ENCODE results near the gene PLIN5. TPM values are rescaled to one million over a fixed set of nuclear protein-coding genes. Genes with fewer than 3 reads are reported as not detected.
A peak's percentile ranks its signal among the peaks of the same experiment; 100 is the strongest.

Gene PLIN5
- total and polyA plus RNA-seq, 2 of the 8 experiments (the other 6 are each of a cell fraction or from before 2014, with no cell fraction given), result 2.0 to 2.5 TPM

- ChIA-PET CTCF (ENCODE audit: partially characterized antibody) (interaction anchor here (0.7 to 14.7 kb wide), 18 partner anchors 8 to 75 kb away, joined by 3 to 316 read pairs (median 8); partner anchors contain the start of genes LRG1 and SEMA6B), POLR2A (ENCODE audit: partially characterized antibody) (interaction anchor here (0.5 to 5.3 kb wide), 10 partner anchors 9 to 112 kb away, joined by 3 to 19 read pairs (median 4); no protein-coding TSS in a partner anchor)
- DNase-seq (ENCODE audit: low read depth in 1 of 2, low spot score in 2 of 2), result peak in 1 of 2 experiments; percentile 55
- no peak overlapping the region; the same call in 1 of the 2 replicates for H2AK5ac ChIP-seq (ENCODE audit: low read depth, low read length)
- no peak overlapping the region for H3K4me2 ChIP-seq (ENCODE audit: insufficient read depth in 1 of 2, low read depth in 2 of 2, low read length in 2 of 2)
- no peak overlapping the region for H4K5ac ChIP-seq (ENCODE audit: insufficient read length, low read depth, low read length)
- no peak overlapping the region for H3K4ac ChIP-seq (replicated peaks; ENCODE audit: insufficient read length, low read depth, low read length)
- H3K27ac ChIP-seq (ENCODE audit: low read depth, low read length), result no peak overlapping the region
- peaks cover 5% of the 10 kb centered on the region; the same call in 1 of the 2 replicates for H3K23me2 ChIP-seq (ENCODE audit: low read depth, low read length)
- no peak overlapping the region for H3K23ac ChIP-seq (ENCODE audit: insufficient read length)
- peaks cover 0 to 27% of the 10 kb centered on the region in 2 experiments; a peak in 1 of 4 replicates for H3K79me2 ChIP-seq (ENCODE audit: control insufficient read depth in 1 of 2, insufficient read depth in 2 of 2, low read length in 2 of 2)
- TF ChIP-seq HDAC2 (IDR thresholded peaks at IDR 0.05; ENCODE audit: borderline replicate concordance in 1 of 2, low read depth in 2 of 2, low read length in 2 of 2) (no peak), SIX5 (IDR thresholded peaks at IDR 0.05; ENCODE audit: low read depth, low read length) (peak; percentile 46), RBBP5 (IDR thresholded peaks at IDR 0.05; ENCODE audit: borderline replicate concordance, low read depth, low read length) (no peak), SP1 (IDR thresholded peaks at IDR 0.05; ENCODE audit: low read depth, low read length) (0 out of 2 replicates have a peak, but pooled peaks have one; percentile 61), JUN (IDR thresholded peaks at IDR 0.05; ENCODE audit: low read depth, low read length) (no peak)
- H3K4me1 ChIP-seq (replicated peaks in 1 of 4; ENCODE audit: control insufficient read depth in 3 of 4, insufficient read depth in 4 of 4, low read length in 3 of 4), result peaks cover 3 to 13% (median 9%) of the 10 kb centered on the region in 4 experiments
- no peak overlapping the region for H2BK120ac ChIP-seq (replicated peaks; ENCODE audit: low read depth, low read length)
- no peak overlapping the region for H4K91ac ChIP-seq (replicated peaks; ENCODE audit: insufficient read length, low read length)
- no peaks in the 10 kb centered on the region; a peak in 1 of 8 replicates for H3K36me3 ChIP-seq (ENCODE audit: control insufficient read depth in 2 of 4, insufficient read depth in 4 of 4, low read length in 3 of 4)
- no peak overlapping the region for H3K14ac ChIP-seq (ENCODE audit: insufficient read length)
- H3K79me1 ChIP-seq (ENCODE audit: low read depth, low read length), result peaks cover 11% of the 10 kb centered on the region; the same call in 1 of the 2 replicates
- no peak overlapping the region for H2BK15ac ChIP-seq (ENCODE audit: low read length)
- H3K27me3 ChIP-seq (replicated peaks in 1 of 4; ENCODE audit: control insufficient read depth in 3 of 4, extremely low read depth in 1 of 4, insufficient read depth in 3 of 4, low read length in 3 of 4), result peaks cover 0 to 5% (median 2%) of the 10 kb centered on the region in 4 experiments; a peak in 2 of 7 replicates
- peak overlapping the region; percentile 7; the same call in 1 of the 2 replicates for H4K8ac ChIP-seq (ENCODE audit: extremely low read depth, insufficient read depth, low read length)
- 91% methylated on average over 4 of the region's 5 CpGs; no CpG with 5 or more reads in 1 of the 2 experiments for WGBS, 2 experiments (ENCODE audit: extremely low coverage in 1 of 2, insufficient coverage in 1 of 2, insufficient read length in 1 of 2, insufficient replicate concordance in 2 of 2, low coverage in 1 of 2, low lambda C conversion rate in 2 of 2, missing lambda C conversion rate in 1 of 2)
- H2AFZ ChIP-seq (ENCODE audit: low read length), result no peak overlapping the region
- no peak overlapping the region for H3K4me3 ChIP-seq (ENCODE audit: extremely low read depth in 1 of 4, insufficient read depth in 2 of 4, low read depth in 3 of 4, low read length in 4 of 4)
- H3K9ac ChIP-seq (replicated peaks in 1 of 4; ENCODE audit: extremely low read depth in 1 of 4, low read depth in 3 of 4, low read length in 3 of 4), result no peak overlapping the region
- no peak overlapping the region for H2BK20ac ChIP-seq (ENCODE audit: low read length)
- no peak overlapping the region for H3K18ac ChIP-seq (ENCODE audit: extremely low read depth, low read length)
- no peak overlapping the region for H2BK12ac ChIP-seq (ENCODE audit: low read depth, low read length)
- H3K56ac ChIP-seq (replicated peaks; ENCODE audit: insufficient read length, low read depth, low read length), result no peak overlapping the region
- no peak overlapping the region for H2BK5ac ChIP-seq (ENCODE audit: low read depth, low read length)
- peaks cover 7 to 23% of the 10 kb centered on the region in 2 experiments for H4K20me1 ChIP-seq (replicated peaks in 1 of 2; ENCODE audit: control insufficient read depth in 1 of 2, insufficient read depth in 2 of 2, low read length in 2 of 2)
- no peak for FAIRE-seq
- H3K9me3 ChIP-seq (ENCODE audit: insufficient read depth in 2 of 2, low read depth in 1 of 2, low read length in 1 of 2), result no peaks in the 10 kb centered on the region
Measured at GRCh38 chr19:4577020-4577782, 42.2 kb upstream of the PLIN5 start.
